Inflammatory macrophage treated with lipopolysaccharide for 4 hours (primary cell): Measurements from ENCODE around the gene PTPRB.

ENCODE experiments used
- DNase-seq: peaks from one replicate; pipeline ENCODE4 v3.0.0-alpha.2; 2020

The PTPRB gene

DNA sequence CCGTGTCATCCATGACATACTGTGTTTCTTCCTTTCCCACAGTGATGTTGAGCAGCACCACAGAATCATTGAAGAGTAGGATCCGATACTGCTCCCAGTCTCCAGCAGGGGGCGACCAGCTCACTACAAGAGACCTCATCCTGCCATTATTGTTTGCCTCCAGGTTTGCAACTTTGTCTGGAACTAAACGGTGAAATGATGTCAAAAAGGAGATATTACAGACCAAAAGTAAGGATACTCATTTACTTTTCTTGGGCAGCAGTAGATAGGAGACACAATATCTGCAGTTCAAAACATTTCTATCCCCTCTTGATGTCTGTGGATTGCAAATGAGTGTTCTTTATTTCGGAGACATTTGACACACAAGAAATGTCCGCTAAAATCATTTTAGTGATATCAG is 47.2 kb downstream of the PTPRB start:
- DNase-seq = peak; percentile 44

DNA sequence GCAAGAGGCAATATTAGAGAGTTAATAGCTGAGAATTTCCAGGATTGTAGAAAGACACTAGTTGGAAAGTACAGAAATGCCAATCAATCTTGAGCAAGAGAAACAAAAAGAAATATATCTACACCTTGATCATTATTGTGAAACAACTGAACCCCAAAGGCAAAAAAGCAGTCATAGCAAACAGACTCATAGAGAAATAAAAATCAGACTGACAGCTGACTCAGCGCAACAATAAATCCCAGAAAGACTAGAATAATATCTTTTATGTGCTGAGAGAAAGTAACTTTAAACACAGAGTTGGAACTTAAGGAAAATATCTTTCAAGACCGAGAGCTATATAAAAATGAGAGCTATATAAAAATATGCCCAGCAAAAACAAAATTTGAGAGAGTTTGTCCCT is 52.9 kb downstream of the PTPRB start:
- DNase-seq = no peak

DNA sequence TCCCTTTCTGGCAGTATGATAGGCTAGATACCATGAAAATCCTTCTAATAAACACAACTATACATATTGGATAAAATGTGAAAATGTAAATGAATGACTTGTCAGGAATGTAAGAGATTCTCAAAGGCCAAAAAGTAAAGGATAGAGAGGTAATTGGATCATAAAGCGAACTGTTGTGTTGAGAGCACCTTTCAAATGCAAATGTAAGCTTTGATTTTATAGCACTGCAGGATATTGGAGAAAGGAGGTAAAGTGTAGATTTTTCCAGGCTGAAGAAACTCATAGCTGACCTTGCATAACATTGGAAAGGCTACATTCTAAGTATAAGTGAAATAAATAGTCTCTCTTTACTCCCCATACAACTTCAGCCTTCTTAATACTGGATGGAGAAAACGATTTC is 54.0 kb downstream of the PTPRB start:
- no peak for DNase-seq

DNA sequence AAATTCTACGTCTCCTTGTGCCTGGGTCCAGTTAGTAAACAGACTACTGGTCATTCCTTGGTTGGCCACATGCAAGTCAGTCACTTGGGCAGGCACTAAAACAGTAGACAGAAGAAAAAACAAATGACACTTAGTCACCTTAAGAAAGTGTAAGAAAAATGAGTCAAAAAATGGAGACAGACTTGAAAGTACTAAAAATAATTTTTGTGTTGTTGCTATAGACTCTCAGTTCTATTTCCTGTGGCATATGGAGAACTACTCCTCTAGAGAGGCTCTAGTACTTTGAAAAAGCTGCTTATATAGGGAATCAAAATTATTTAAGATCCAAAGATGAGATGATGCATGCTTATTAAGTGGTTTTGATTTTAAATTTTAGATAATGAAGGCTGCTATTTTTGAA is 56.0 kb downstream of the PTPRB start:
- no peak for DNase-seq

DNA sequence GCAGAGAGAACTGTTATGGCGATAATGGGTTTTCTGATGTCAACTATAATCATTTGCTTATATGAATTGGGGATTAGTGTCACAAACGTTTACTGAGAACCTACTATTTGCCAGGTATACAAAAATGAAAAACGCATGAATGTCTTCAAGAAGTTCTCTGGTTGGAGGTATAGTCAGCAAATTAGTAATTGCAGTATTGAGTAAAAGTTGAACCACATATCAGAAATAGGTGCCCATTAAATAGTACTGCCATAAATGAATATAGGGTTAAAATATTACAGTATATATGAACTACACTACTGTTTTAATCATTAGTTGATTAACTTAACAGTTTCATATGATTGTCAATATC is 60.0 kb downstream of the PTPRB start:
- DNase-seq = no peak

DNA sequence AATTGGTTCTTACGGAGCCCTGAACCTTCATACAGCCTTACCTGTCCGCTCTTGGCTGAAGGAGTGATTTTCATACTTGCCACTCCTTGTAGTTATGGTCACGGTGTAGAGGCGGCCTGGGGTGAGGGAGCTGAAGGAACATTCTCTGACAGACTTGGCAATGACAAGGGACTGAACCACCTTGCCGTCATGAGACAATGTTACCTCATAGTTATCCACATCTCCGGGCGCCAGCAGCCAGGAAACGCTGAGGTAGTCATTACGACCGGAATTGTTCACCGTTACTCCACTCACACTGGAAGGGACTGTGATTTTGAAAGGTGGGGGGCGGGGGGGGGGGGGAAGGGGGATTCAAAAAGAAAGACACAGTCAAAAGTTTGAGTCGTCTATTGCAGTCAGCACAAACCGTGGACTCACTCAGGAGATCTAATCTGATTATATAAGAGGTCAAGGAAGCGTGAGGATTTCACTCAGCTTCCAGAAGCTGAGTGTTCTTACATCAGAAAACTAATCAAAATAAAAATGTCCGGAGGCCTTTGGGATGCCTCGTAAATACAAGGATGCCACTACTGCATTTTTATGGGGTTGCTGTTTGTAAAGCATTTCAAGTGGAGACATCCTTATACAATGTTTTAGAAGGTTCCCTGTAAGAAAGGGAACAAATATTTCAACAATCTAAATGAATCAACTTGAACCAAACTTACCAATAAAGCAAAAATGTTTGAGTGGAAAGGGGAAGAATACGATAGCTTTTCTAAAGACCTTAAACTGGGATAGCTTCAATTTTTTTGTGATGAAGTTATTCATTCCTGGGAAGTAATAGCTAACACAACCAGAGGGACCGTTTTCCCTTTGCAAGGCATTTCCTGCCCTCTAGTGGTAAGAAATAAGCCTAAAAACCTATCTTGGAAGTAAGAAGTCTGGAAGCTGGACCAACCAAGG is 60.6 kb downstream of the PTPRB start:
- peak; percentile 68 for DNase-seq

DNA sequence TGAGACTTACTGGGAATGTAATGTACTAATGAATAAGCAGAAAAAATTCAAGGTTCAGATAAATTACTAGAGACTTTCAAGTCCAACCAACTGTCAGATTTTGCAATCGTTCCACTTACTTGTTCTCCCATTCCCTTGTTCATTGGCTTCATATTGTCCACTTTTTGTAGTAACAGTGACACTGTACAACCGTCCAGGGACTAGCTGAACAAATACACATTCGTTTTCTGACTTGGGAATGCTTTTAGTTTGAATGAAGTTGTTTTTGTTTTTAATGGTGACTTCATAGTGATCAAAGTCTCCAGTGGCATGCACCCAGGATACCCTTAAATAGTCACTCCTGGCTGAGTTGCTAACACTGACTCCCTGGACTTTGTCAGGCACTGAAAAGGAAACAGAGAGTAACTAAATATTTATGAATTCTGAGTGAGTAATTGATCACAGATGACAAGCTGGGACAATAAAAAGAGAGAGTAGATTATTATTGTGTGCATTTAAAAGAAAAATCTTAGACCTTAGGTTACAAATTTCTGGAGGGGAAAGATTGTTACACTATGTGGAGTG is 65.4 kb downstream of the PTPRB start:
- DNase-seq = no peak

DNA sequence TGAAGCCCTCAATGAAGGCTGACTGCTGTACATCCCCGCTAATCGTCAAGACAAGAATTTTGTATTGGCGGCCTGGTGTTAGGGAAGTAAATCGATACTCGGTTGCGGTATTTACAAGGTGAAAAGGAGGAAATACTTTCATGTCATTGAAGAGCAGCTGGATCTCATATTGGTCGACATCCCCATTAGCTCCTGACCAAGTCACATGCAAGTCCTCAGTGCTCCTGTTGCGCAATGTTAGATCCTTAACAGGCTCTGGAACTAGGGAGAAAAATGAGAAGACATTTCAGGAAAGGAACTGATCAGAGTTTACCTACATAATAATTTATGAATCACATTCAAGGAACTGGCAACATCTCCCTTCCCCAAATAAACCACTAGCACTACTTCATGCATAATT is 66.2 kb downstream of the PTPRB start:
- no peak for DNase-seq

DNA sequence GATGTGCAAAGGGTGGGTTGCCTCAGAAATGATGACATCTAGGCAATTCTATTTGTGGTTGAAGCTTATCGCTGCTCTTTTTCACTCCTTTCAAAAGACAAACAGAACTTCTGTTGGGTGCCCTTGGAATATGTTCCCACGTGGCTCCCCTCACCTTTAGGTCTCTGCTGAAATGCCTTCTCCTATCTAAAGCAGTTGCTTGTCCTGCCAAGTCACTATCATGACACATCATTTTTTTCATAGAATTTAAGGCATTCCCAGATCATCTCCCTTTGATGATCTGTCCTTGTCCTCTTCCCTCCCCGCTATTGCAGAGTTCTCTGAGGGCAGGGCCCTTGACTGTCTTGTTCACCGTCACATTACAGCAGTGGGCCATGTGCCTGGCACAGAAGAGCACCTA is 75.7 kb downstream of the PTPRB start:
- no peak for DNase-seq

DNA sequence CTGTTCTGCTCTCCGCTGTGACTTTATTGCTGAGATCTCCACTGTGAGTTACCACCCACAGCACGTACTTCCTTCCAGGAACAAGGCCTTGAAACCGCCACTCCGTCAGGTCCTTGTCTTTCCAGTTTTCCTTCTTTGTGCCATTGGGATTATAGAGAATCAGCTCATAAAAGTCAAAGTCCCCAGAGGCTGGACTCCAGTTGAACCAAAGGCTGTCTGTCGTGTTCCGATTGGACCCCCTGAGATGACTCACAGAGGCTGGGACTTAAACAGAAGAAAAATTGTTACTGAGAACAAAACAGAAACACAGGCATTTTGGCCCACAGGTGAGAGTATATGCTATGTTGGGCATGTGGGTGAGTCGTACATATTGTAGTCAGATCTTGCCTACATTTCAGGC is 76.6 kb downstream of the PTPRB start:
- no peak for DNase-seq

DNA sequence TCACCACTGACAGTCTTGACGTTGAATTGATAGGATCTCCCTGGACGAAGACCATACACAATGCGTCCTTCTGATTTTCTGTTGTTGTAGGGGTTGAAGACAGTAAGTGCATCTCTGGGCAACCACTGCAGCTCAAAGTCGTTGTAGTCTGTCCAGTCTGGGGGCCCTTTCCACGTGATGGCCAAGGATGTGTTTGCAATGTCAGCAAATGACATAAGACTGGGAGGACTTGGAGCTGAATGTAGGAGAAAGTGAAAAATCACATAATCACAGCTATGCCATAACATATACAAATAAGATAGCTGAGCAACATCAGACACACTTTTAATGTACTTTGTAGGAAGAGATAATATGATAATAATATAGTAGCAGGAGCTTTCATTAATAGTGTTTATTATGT is 77.8 kb downstream of the PTPRB start:
- DNase-seq = no peak

DNA sequence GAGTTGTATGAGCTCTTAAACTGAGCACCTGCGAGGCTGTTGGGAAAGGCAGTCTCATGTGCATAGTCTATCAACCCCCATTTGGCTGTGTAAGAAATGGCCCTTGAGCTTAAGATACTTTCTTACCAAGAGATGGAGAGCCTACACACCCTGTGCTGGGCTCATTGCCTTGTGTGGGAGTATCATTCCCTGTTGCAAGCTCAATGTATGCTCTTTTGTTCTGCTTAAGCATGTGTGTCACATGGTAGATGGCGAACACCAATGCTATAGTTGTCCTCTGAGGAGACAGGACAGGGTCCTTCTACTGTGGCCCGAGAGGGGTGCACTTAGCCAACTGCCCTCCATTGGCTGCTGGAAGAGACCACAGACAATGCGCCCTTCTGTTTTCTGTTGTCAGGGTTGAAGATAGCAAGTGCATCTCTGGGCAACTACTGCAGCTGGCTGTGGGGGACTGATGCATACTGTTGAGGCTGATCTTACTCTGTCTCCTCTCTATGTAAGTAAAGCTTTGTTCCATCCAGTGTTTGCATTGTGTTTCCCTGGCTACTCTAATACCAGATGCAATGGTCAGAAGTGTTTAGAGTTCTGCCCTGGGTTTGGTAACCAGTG is 79.5 kb downstream of the PTPRB start:
- no peak for DNase-seq

DNA sequence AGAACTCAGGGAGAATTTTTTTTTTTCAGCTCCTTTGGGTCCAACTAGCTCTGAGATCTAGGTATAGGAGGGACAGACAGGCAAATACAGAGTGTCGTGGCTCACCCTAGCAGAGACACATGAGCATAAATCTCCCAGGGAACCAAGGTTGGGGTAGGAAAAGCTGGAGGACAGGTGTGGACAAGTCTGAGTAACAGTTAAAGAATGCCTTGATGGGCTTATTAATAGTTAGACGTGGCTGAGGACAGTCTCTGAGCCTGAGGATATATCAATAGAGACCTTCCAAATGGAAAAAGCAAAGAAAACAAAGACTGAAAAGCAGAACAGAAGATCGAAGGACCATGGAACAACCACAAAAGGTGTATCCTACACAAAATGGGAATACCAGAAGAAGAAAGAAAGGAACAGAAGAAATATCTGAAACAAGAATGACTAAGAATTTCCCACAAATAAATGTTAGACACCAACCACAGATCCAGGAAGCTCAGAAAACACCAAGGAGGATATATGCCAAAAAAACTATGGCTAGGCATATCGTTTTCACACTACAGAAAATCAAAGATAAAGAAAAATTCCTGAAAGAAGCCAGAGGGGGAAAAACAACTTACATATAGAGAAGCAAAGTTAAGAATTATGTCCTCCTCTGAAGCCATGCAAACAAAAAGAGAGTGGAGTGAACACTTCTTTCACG is 80.9 kb downstream of the PTPRB start:
- no peak for DNase-seq

DNA sequence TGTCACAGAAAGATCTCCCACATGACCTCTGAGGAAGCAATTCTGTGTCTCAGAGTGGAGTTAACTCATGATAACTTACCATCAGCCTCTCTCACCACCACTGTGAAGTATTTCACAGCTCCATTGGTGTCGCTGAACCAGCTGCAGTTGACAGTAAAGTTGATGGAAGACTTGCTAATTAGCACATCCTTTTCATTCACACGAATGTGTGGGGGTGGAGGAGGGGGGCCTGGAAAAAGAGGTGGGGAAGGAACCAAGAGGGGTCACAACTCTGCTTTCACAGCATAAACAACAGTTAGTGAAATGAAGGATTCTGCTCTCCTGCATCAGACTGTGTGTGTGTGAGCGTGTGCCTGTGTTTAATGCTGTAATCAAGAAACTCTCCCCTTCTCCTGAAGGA is 82.1 kb downstream of the PTPRB start:
- DNase-seq = no peak

DNA sequence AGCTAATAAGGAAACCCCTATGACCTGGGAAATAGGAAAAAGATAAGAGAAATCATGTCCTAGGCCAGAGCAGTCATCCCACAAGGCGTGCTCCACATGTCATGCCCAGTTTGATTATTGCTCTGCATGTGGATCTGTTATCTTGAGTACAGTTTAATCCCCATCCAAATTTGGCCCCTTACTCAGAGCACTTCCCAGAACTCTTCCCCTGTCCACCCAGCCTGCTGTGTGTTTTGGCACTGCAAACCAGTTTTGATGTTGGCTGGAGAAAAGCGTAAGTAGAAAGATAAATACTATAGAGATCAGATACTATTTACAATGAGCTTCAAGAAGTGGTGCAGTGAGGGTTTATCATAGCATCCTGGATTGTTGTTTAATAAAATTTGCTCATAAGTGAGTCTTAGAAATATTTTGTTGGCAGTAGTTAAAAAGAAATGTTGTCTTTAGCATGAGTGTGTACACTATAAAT is 83.8 kb downstream of the PTPRB start:
- DNase-seq = no peak

DNA sequence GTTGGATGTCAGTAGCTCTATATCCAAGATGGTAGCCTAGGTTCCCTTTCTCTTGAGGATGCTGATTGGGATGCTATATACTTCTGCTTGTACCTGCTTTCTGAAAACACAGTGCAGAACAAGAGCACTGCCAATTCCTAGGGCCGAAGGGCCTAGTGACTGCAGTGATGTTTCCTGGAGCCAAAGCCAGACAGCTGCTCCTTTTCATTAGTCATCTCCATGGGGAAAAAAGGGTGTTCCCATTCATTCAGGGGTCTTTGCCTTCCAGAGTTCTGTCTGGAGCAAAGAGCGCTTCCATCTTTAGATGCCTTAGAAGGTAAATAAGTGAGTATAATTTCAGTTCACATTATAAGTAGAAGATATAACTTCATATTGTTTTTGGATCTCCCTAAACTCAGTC is 85.5 kb downstream of the PTPRB start:
- no peak for DNase-seq

DNA sequence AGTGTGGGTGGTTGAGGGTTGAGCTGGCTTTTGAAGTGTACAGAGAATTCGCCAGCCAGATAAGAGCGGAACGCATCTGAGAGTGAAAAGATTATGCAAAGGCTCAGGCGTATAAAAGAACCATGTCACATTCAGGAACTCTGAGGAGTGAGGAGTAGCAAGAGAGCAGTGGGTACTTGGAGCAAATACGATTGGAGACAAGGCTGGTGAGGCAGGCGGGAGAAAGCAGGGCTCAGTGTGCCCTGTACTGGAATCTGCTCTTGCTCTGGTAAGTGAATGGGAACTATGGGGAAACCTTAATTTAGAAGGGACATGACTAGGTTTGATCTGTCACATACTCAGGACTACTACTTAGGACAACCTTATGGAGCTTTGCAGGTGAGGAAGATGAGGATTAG is 87.0 kb downstream of the PTPRB start:
- DNase-seq = no peak

DNA sequence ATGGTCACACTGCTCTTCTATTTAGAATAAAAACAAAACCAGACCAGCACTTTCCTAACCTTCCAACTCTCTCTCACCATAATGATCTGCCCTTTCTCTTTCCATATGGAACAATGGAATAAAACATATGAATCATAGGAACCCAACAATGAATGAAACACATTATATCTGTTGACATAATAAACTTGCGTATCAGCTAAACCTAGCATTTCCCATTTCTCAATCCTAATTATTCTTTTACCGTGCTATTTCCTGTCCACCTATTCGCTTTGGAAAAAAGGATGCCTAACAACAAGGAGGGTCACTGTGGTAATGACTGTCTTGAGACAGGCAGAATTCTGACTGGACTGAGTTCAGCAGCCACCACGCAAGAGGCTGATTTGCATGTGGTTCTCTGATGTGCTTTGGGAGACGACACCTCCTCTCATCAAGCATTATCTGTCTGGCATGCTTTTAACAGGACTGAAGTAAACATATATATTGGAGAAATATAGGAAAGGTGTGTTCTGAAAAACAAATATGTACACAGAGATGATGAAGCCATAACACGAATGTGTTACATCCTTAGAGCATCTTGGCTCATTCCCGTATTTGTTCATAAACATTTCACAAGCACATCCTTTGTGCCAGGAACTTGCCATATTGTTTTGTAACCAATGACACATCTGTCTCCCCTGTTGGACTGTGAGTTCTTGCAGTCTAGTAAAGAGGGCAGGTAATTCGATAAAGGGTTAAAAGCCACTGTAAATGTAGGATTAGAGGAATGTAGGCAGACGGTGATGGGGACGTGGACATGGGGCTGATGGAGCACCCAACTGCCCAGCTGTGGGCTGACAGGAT is 87.7 kb downstream of the PTPRB start:
- no peak for DNase-seq

DNA sequence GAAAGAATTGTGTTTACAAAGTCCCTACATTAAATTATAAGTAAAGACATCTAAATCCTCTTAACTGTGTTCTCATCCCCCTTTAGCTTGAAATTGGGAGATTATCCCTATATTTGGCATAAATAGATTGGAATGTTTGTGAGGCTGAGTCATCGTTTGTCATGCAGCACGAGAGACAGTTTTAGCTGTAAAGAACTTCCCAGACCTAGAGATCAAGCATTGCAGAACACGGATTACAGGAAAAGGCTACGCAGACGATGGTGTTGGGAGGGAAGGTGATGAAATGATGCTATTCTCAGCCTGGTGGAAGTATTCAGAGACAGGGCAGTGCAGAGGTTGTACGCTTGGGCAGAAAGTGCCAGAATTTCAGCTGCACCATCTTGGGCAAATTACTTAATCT is 93.8 kb downstream of the PTPRB start:
- DNase-seq = no peak

DNA sequence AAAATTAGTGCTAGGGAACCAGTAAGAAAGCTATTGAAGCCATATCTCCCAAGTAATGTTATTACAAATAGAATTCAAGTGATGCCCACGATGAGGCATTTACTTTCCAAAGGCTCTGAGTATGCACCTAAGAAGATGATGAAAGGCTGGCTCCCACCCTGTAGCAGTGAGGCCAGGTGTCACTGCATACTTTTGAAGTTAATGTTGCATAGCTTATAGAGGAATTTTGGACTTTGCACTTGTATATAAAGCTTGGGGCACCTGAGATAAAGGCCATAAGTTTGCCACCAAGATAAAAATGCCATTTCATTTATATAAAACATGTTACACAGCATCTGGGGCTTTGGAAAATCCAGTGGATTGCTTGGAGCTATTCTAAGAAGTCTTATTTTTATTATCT is 96.2 kb downstream of the PTPRB start:
- DNase-seq = no peak

DNA sequence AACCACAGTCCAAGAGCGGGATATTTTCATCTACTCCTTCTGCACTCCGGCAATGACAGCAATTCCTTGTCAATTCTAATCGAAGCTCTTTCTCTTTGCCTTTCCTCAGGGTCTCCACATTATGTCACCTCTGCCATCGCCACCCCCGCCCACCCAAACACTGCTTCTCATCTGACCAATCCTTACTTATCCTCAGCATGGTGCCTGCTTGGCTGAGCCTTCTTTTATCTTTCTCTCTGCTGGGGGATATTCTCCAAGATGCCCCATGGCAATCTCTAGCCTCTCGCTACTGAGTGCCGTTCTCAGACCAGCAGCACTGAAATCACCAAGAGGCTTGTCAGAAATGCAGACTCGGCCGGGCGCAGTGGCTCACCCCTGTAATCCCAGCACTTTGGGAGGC is 100.6 kb downstream of the PTPRB start:
- no peak for DNase-seq

DNA sequence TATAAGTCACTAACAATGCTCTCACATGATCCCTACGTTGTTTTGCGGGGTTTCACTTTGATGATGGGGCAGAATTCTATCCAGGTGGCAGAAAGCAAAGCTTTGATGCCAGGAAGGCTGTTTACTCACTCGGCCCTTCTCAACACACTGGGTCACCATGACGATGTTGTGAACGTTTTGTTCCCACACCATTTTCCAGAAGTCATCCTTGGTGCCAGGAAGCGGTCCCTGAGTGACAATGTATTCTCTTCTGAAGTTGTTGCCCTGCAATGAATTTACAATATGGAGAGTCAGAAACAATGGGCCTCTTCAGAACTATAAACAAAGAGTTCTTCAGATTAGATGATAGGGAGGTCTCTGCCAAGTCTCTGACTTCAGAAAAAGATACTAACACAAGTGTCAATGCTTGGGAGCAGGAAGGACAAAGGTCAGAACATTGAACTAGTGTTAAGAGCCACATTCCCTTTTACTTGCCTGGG is 101.3 kb downstream of the PTPRB start:
- no peak for DNase-seq

DNA sequence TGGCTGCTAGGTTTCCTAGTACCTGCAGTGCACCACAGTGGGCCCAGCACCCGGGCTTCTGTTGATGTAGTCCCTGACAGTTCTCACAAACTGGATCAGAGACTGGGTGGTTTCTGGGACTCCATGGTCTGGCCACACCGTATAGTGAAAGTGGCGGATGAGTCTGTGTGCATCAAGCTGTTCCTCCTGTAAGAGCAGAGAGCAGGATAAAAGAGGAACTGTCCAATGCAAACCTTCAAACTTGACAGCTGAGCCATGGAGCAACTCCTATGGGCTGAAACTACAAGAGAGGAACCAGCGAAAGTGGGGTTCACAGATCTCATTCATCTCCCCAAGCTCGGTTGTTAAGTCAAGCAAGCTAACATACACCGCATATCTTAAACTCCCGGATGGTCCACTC is 102.8 kb downstream of the PTPRB start:
- no peak for DNase-seq
